ENCODE measurements around the gene CDK18. TPM values are rescaled to one million over a fixed set of nuclear protein-coding genes. Genes with fewer than 3 reads are reported as not detected.

The CDK18 gene
- total RNA-seq, 1 donor from 2014 or later = 17.8 TPM

DNA sequence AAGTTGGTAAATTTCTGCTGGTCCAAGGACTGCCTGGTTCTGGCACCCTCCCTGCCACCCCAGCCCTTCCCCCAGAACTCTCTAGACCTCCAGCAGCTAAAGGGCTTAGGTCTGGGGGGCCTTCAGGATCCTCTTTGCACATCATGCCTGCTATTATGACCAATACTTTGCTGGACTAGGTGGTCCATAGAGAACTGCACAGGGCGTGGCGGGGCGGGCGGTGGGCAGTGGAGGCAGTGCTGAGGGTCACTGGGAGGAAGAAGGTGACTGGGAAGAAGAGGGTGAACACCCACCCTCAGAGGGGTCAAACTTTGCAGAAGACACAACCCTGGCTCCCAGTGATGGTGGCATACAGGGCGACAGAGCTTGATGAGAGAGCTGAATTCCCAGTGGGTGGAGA lies 18.2 kb downstream of the CDK18 start:
- Mint-ChIP-seq H3K36me3 (ENCODE audit: low read depth, unreplicated experiment) (peaks cover 7% of the 10 kb centered on the region), H3K27me3 (ENCODE audit: low read depth, unreplicated experiment) (peaks cover 21% of the 10 kb centered on the region), H3K9me3 (ENCODE audit: unreplicated experiment) (no peaks in the 10 kb centered on the region), H3K4me3 (ENCODE audit: unreplicated experiment) (no peak overlapping the region), H3K4me1 (ENCODE audit: low read depth, unreplicated experiment) (peaks cover 3% of the 10 kb centered on the region), H3K27ac (ENCODE audit: unreplicated experiment) (no peak overlapping the region)
- Histone ChIP-seq H3K27me3 (ENCODE audit: insufficient read depth, low read length) (peaks cover 15% of the 10 kb centered on the region), H3K36me3 (ENCODE audit: insufficient read depth, low read length) (no peaks in the 10 kb centered on the region), H3K9ac (ENCODE audit: low read length) (no peak overlapping the region), H3K79me2 (ENCODE audit: insufficient read depth, low read length) (no peaks in the 10 kb centered on the region), H3K4me1 (ENCODE audit: insufficient read depth, low read length) (no peaks in the 10 kb centered on the region), H3K4me3 (ENCODE audit: insufficient read depth, low read depth, low read length) (no peak overlapping the region), H2AFZ (ENCODE audit: low read depth, low read length) (no peak overlapping the region), H3K4me2 (ENCODE audit: low read length) (no peak overlapping the region), H3K9me3 (ENCODE audit: insufficient read depth, low read depth, low read length) (no peaks in the 10 kb centered on the region), H4K20me1 (ENCODE audit: insufficient read depth, low read length) (no peaks in the 10 kb centered on the region), H3K27ac (ENCODE audit: low read depth, low read length) (no peak overlapping the region)
- no peak for DNase-seq (ENCODE audit: low read depth)
- no peak for TF ChIP-seq EZH2 (IDR thresholded peaks at IDR 0.05; ENCODE audit: insufficient read depth, low read length)
- TF ChIP-seq, protein P1, sequence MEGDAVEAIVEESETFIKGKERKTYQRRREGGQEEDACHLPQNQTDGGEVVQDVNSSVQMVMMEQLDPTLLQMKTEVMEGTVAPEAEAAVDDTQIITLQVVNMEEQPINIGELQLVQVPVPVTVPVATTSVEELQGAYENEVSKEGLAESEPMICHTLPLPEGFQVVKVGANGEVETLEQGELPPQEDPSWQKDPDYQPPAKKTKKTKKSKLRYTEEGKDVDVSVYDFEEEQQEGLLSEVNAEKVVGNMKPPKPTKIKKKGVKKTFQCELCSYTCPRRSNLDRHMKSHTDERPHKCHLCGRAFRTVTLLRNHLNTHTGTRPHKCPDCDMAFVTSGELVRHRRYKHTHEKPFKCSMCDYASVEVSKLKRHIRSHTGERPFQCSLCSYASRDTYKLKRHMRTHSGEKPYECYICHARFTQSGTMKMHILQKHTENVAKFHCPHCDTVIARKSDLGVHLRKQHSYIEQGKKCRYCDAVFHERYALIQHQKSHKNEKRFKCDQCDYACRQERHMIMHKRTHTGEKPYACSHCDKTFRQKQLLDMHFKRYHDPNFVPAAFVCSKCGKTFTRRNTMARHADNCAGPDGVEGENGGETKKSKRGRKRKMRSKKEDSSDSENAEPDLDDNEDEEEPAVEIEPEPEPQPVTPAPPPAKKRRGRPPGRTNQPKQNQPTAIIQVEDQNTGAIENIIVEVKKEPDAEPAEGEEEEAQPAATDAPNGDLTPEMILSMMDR (IDR thresholded peaks at IDR 0.05; ENCODE audit: insufficient read depth, low read depth, low read length) = no peak
- no peak for FAIRE-seq

GRCh38 chr1:205523261-205523890 lies 18.9 kb downstream of the CDK18 start:
- Mint-ChIP-seq H3K36me3 (ENCODE audit: low read depth, unreplicated experiment) (peaks cover 3% of the 10 kb centered on the region), H3K4me1 (ENCODE audit: low read depth, unreplicated experiment) (peaks cover 2% of the 10 kb centered on the region), H3K27ac (ENCODE audit: unreplicated experiment) (no peak overlapping the region), H3K4me3 (ENCODE audit: unreplicated experiment) (no peak overlapping the region), H3K27me3 (ENCODE audit: low read depth, unreplicated experiment) (peaks cover 20% of the 10 kb centered on the region), H3K9me3 (ENCODE audit: unreplicated experiment) (no peaks in the 10 kb centered on the region)
- no peaks in the 10 kb centered on the region for H3K36me3 ChIP-seq (ENCODE audit: insufficient read depth, low read length)
- DNase-seq (ENCODE audit: low read depth) (no peak), FAIRE-seq (no peak)
- H3K9me3 ChIP-seq (ENCODE audit: insufficient read depth, low read depth, low read length) = no peaks in the 10 kb centered on the region
- H3K79me2 ChIP-seq (ENCODE audit: insufficient read depth, low read length) = no peaks in the 10 kb centered on the region
- H3K4me1 ChIP-seq (ENCODE audit: insufficient read depth, low read length) = no peaks in the 10 kb centered on the region
- no peak overlapping the region for H3K27ac ChIP-seq (ENCODE audit: low read depth, low read length)
- no peak for TF ChIP-seq EZH2 (IDR thresholded peaks at IDR 0.05; ENCODE audit: insufficient read depth, low read length)
- TF ChIP-seq, protein P1 (IDR thresholded peaks at IDR 0.05; ENCODE audit: insufficient read depth, low read depth, low read length) = no peak
- no peak overlapping the region for H3K4me3 ChIP-seq (ENCODE audit: insufficient read depth, low read depth, low read length)
- H3K4me2 ChIP-seq (ENCODE audit: low read length) = no peak overlapping the region
- peaks cover 12% of the 10 kb centered on the region for H3K27me3 ChIP-seq (ENCODE audit: insufficient read depth, low read length)
- H2AFZ ChIP-seq (ENCODE audit: low read depth, low read length) = no peak overlapping the region
- H4K20me1 ChIP-seq (ENCODE audit: insufficient read depth, low read length) = no peaks in the 10 kb centered on the region
- H3K9ac ChIP-seq (ENCODE audit: low read length) = no peak overlapping the region

Measured in astrocyte (in vitro differentiated cells and primary cell).